Smooth muscle cell (in vitro differentiated cells): Measurements from ENCODE around the gene APOL5. TPM values are rescaled to one million over a fixed set of nuclear protein-coding genes. Genes with fewer than 3 reads are reported as not detected.
"Not testable (repeated sequence)": the region's sequence is repeated elsewhere in the genome, so short reads cannot be mapped to it uniquely, and the experiment has no call there.

Experiments used
- DNase-seq: peaks from one replicate; lab custom pipeline; 2025; ENCODE audit not compliant: unreplicated experiment; lab: John Stamatoyannopoulos, UW
- H2AFZ ChIP-seq: fragments of 200-600 bp; sonication (generic); 2 replicates; pipeline ENCODE4 v1.6.0; 2016; ENCODE audit warnings: antibody characterized with exemption, low read depth, mild to moderate bottlenecking
- H3F3A ChIP-seq: fragments of 200-600 bp; sonication (generic); 2 replicates; pipeline ENCODE4 v1.6.0; 2017; ENCODE audit warnings: antibody characterized with exemption, low read depth
- H3K27ac ChIP-seq: fragments of 200-600 bp; sonication (generic); 2 replicates; pipeline ENCODE4 v1.5.1; 2016; ENCODE audit warnings: low read depth, mild to moderate bottlenecking
- H3K27me3 ChIP-seq: fragments of 200-600 bp; sonication (generic); 2 replicates; pipeline ENCODE4 v1.6.1; 2016; ENCODE audit warnings: low read depth, mild to moderate bottlenecking
- H3K36me3 ChIP-seq: fragments of 200-600 bp; sonication (generic); 2 replicates; pipeline ENCODE4 v1.5.1; 2016; ENCODE audit warnings: low read depth
- H3K4me1 ChIP-seq: fragments of 200-600 bp; sonication (generic); 2 replicates; pipeline ENCODE4 v1.5.1; 2016; ENCODE audit warnings: low read depth
- H3K4me2 ChIP-seq: fragments of 200-600 bp; sonication (generic); 2 replicates; pipeline ENCODE4 v1.6.0; 2016; ENCODE audit warnings: mild to moderate bottlenecking
- H3K4me3 ChIP-seq: fragments of 200-600 bp; sonication (generic); 2 replicates; pipeline ENCODE4 v1.5.1; 2016; ENCODE audit warnings: mild to moderate bottlenecking
- H3K79me2 ChIP-seq: fragments of 200-600 bp; sonication (generic); 2 replicates; pipeline ENCODE4 v1.6.0; 2016; ENCODE audit warnings: low read depth, mild to moderate bottlenecking
- H3K9ac ChIP-seq: fragments of 200-600 bp; sonication (generic); 2 replicates; pipeline ENCODE4 v1.6.0; 2016; ENCODE audit warnings: low read depth
- H3K9me3 ChIP-seq: fragments of 200-600 bp; sonication (generic); replicated peaks from 2 replicates; pipeline ENCODE4 v1.5.1; 2016; ENCODE audit warnings: low read depth
- H4K20me1 ChIP-seq: fragments of 200-600 bp; sonication (generic); 2 replicates; pipeline ENCODE4 v1.6.0; 2016; ENCODE audit warnings: low read depth
- WGBS: methylation state at CpG from one replicate; pipeline ENCODE4 v1.1.7; 2016; ENCODE audit warnings: low lambda C conversion rate; 5-methylcytosine and 5-hydroxymethylcytosine counted together
- polyA plus RNA-seq: library from polyadenylated mRNA; unstranded; fragments of >200 nt; fragmentation: Nextera tagmentation; extraction: Ambion mirVana; gene quantifications from 2 replicates; pipeline ENCODE4 v1.2.1, GENCODE V29; 2016
- total RNA-seq: library from RNA; depleted of rRNA; stranded (reverse); fragments of >200 nt; gene quantifications from 2 replicates; pipeline ENCODE4 v1.2.3, GENCODE V29; 2014
- TF ChIP-seq, protein P1 (sequence below): fragments of 200-600 bp; sonication (generic); IDR thresholded peaks from 2 replicates; pipeline ENCODE4 v1.5.1; 2017; ENCODE audit warnings: borderline replicate concordance, mild to moderate bottlenecking, antibody characterized with exemption; ENCODE audit not compliant: insufficient read depth, poor library complexity, severe bottlenecking

The APOL5 gene, protein sequence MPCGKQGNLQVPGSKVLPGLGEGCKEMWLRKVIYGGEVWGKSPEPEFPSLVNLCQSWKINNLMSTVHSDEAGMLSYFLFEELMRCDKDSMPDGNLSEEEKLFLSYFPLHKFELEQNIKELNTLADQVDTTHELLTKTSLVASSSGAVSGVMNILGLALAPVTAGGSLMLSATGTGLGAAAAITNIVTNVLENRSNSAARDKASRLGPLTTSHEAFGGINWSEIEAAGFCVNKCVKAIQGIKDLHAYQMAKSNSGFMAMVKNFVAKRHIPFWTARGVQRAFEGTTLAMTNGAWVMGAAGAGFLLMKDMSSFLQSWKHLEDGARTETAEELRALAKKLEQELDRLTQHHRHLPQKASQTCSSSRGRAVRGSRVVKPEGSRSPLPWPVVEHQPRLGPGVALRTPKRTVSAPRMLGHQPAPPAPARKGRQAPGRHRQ
- not detected in 2 replicates for total RNA-seq
- not detected in 2 replicates for polyA plus RNA-seq

DNA sequence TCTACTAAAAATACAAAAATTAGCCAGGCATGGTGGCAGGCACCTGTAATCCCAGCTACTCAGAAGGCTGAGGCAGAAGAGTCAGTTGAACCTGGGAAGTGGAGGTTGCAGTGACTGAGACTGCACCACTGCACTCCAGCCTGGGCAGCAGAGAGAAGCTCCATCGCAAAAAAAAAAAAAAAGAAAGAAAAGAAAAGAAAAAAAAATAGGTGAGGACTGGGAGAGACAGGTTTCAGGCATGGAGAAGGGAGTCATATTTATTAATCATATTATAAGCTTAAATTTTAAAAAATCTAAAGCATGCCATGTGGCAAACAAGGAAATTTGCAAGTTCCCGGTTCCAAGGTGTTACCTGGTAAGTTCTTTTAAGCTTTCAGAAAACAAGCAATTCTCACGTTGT is at the start of gene APOL5:
Gene APOL5, plus strand, starts transcription at position 301 of the 400 bp plus-strand sequence. Its CDS starts 0 bp downstream, at position 301.
- no peaks in the 10 kb centered on the region for H3F3A ChIP-seq
- H3K27ac ChIP-seq = no peak within 1 kb of the TSS
- H3K4me3 ChIP-seq = no peak within 1 kb of the TSS
- DNase-seq = no peak
- TF ChIP-seq, protein P1, sequence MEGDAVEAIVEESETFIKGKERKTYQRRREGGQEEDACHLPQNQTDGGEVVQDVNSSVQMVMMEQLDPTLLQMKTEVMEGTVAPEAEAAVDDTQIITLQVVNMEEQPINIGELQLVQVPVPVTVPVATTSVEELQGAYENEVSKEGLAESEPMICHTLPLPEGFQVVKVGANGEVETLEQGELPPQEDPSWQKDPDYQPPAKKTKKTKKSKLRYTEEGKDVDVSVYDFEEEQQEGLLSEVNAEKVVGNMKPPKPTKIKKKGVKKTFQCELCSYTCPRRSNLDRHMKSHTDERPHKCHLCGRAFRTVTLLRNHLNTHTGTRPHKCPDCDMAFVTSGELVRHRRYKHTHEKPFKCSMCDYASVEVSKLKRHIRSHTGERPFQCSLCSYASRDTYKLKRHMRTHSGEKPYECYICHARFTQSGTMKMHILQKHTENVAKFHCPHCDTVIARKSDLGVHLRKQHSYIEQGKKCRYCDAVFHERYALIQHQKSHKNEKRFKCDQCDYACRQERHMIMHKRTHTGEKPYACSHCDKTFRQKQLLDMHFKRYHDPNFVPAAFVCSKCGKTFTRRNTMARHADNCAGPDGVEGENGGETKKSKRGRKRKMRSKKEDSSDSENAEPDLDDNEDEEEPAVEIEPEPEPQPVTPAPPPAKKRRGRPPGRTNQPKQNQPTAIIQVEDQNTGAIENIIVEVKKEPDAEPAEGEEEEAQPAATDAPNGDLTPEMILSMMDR = no peak
- H3K4me2 ChIP-seq = no peak within 1 kb of the TSS
- no peaks in the 10 kb centered on the region for H3K36me3 ChIP-seq
- no peaks in the 10 kb centered on the region for H3K4me1 ChIP-seq
- H3K27me3 ChIP-seq = no peaks in the 10 kb centered on the region
- no peak within 1 kb of the TSS for H3K9ac ChIP-seq
- H4K20me1 ChIP-seq = no peaks in the 10 kb centered on the region
- no peak within 1 kb of the TSS for H2AFZ ChIP-seq
- H3K9me3 ChIP-seq = no peaks in the 10 kb centered on the region
- no peaks in the 10 kb centered on the region for H3K79me2 ChIP-seq
- WGBS = 88% methylated on average over 3 of the region's 3 CpGs

DNA sequence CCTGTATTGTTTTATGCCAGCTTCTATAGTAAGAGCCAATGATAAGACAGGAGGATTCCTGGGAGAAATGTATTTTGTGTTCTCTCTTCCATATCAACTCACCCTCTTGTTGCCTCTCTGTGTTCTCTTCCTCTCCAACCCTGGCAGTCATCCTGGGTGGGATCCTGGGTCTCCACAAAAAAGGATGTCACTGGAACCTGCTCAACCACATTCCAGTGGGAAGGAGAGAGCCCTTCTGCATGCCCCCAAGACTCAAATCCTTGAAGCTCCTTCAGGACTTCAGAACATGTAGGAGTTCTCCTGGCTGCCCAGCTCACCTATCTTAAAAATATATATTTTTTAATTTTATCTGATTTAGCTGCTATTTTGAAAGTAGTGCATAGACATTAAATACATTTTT is 43.3 kb upstream of the APOL5 start:
- no peaks in the 10 kb centered on the region for H3F3A ChIP-seq
- no peaks in the 10 kb centered on the region for H3K36me3 ChIP-seq
- H3K4me2 ChIP-seq = no peak overlapping the region
- no peak overlapping the region for H2AFZ ChIP-seq
- H3K27ac ChIP-seq = no peak overlapping the region
- no peak for DNase-seq
- TF ChIP-seq, protein P1 = no peak
- H3K79me2 ChIP-seq = no peaks in the 10 kb centered on the region
- H3K9me3 ChIP-seq = no peaks in the 10 kb centered on the region
- no peak overlapping the region for H3K9ac ChIP-seq
- H4K20me1 ChIP-seq = no peaks in the 10 kb centered on the region
- H3K27me3 ChIP-seq = no peaks in the 10 kb centered on the region
- peaks cover 9% of the 10 kb centered on the region for H3K4me1 ChIP-seq
- no peak overlapping the region for H3K4me3 ChIP-seq

DNA sequence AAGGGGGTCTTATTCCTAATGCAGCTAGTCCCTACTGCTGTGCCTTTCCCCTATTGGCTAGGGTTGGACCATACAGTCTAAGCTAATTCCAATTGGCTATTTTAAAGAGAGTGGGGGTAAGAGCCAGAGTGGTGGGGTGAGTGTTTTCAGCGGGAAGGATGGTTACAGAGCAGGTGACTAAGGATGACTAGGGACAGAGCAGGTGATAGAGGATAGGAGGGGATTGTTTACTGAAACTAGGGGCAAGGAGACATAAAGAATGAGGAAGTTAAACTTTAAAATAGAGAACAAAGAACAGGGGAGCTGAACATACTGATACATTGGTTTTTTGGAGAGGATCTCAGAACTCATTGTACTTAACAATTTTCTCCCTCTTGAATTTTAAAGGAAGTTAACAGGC is 41.6 kb upstream of the APOL5 start:
- not testable (repeated sequence) for H3K9ac ChIP-seq, H3K27me3 ChIP-seq, H3K79me2 ChIP-seq, H3K36me3 ChIP-seq, H3F3A ChIP-seq, DNase-seq, H3K9me3 ChIP-seq, H3K4me3 ChIP-seq, H3K4me2 ChIP-seq, H3K27ac ChIP-seq, H2AFZ ChIP-seq, H3K4me1 ChIP-seq, H4K20me1 ChIP-seq
- 41% methylated on average over 1 of the region's 1 CpG for WGBS

DNA sequence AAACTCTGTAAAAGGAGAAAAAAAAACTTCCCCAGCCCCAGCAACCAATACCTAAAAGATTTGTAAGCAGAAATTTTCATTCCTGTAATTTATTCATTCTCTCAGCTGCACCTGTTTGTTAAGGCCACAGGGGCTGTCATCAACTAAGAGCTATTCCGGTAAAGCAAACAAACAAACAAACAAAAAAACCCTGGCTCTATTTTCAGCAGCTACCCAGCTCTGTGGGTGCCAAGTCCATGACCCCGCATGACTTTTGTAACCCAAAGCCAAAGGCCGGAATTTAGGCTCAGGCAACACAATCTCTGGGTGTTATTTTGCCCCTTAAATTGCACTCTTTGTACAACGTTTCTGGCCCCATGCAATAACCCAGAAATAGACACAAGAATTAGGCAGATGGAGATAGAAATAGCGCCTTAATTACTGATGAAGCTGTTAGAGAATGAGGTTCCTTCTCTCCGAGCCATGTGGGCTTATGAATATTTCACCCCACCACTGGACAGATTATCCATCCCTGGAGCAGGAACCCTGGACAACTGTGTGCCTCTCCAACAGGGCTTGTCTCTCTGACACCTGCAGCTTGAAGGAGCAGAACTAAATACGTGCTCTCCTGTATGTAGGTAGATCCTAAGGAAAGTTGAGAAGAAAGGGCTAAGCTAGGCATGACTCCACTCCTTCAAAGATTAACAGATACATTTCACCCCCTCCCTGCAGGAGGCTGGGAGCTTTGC is 40.0 kb upstream of the APOL5 start:
- no peak overlapping the region for H3K4me2 ChIP-seq
- DNase-seq = no peak
- 86% methylated on average over 7 of the region's 7 CpGs for WGBS
- H3F3A ChIP-seq = no peaks in the 10 kb centered on the region
- H3K9ac ChIP-seq = no peak overlapping the region
- no peak overlapping the region for H2AFZ ChIP-seq
- peaks cover 16% of the 10 kb centered on the region for H3K4me1 ChIP-seq
- H3K27ac ChIP-seq = no peak overlapping the region
- no peak overlapping the region for H3K4me3 ChIP-seq
- H3K9me3 ChIP-seq = no peaks in the 10 kb centered on the region
- no peaks in the 10 kb centered on the region for H3K36me3 ChIP-seq
- H3K79me2 ChIP-seq = no peaks in the 10 kb centered on the region
- TF ChIP-seq, protein P1 = no peak
- H3K27me3 ChIP-seq = no peaks in the 10 kb centered on the region
- no peaks in the 10 kb centered on the region for H4K20me1 ChIP-seq
